Mammary epithelial cell (primary cell): ENCODE measurements around the gene KRTAP10-3.

Experiments
- CTCF ChIP-seq, 2 donors: IDR thresholded peaks in 1 of 2; conservative IDR thresholded peaks in 1 of 2; 2 replicates each; pipeline ENCODE4 v1.5.1; 2011 to 2012; ENCODE audit warnings: inconsistent platforms in 2 of 2, low read length in 2 of 2, mild to moderate bottlenecking in 2 of 2, control low read depth in 1 of 2, low read depth in 1 of 2; ENCODE audit not compliant: insufficient read depth in 1 of 2; ENCODE audit errors: extremely low read depth in 1 of 2
- EZH2 ChIP-seq: IDR thresholded peaks from 2 replicates; pipeline ENCODE4 v1.6.1; 2012; ENCODE audit warnings: low read length, inconsistent platforms, borderline replicate concordance

DNA sequence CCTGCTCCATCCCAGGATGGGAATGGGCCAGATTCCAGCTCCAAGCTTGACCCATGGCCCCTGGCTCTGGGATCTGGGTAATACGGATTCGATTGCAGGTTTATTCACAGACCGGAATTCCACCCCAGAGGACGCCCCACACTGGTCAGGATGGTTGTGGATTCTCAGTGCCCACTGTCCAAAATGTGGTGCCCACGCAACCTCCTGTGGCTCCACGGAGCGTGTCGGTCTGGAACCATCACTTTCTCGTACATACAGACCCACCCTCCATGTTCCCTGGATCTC, 50.2 kb downstream of the KRTAP10-3 start:
- TF ChIP-seq CTCF (conservative IDR thresholded peaks at IDR 0.05 in 1 of 2, IDR thresholded peaks at IDR 0.05 in 1 of 2; ENCODE audit: extremely low read depth in 1 of 2, insufficient read depth in 1 of 2, low read depth in 1 of 2, low read length in 2 of 2) (no peak), EZH2 (no peak)
